Measurements from ENCODE around the gene TENT4B. TPM values are rescaled to one million over a fixed set of nuclear protein-coding genes. Genes with fewer than 3 reads are reported as not detected.

Gene TENT4B
- total and polyA plus RNA-seq, 8 donors = 14.8 to 19.0 (median 15.9) TPM

- ATAC-seq (no peak), DNase-seq (no peak)
- Histone ChIP-seq H3K27me3 (no peaks in the 10 kb centered on the region), H3K36me3 (no peaks in the 10 kb centered on the region), H3K4me3 (no peak overlapping the region), H3K27ac (no peak overlapping the region), H3K4me1 (no peaks in the 10 kb centered on the region), H3K9me3 (no peaks in the 10 kb centered on the region)
- intact Hi-C loops (cut with DNase I) = no loop called here
- no peak for TF ChIP-seq CTCF (IDR thresholded peaks at IDR 0.05)
Observed at GRCh38 chr16:50146479-50147435, 6.3 kb upstream of the TENT4B start.

- intact Hi-C loops (cut with DNase I) = loop anchor here in 1 of 2 donors (5.0 kb wide), 1 partner anchor 56 kb away; no protein-coding TSS in a partner anchor
- no peak for DNase-seq
- ATAC-seq = no peak
- Histone ChIP-seq H3K27me3 (no peaks in the 10 kb centered on the region), H3K9me3 (no peaks in the 10 kb centered on the region), H3K36me3 (no peaks in the 10 kb centered on the region), H3K27ac (no peak overlapping the region), H3K4me3 (no peak overlapping the region), H3K4me1 (peaks cover 15 to 26% of the 10 kb centered on the region in 2 donors)
- TF ChIP-seq CTCF (IDR thresholded peaks at IDR 0.05) = no peak
Observed at GRCh38 chr16:50151322-50151721, 1.8 kb upstream of the TENT4B start.

- no peak for TF ChIP-seq CTCF (IDR thresholded peaks at IDR 0.05)
- intact Hi-C loops (cut with DNase I) = loop anchor here in 1 of 2 donors (5.0 kb wide), 1 partner anchor 56 kb away; no protein-coding TSS in a partner anchor
- H3K4me3 ChIP-seq = peak overlapping the region; percentile 76 to 90
- DNase-seq = no peak
- H3K36me3 ChIP-seq = no peaks in the 10 kb centered on the region
- H3K27ac ChIP-seq = peak overlapping the region in 1 of 2 donors; percentile 97
- no peaks in the 10 kb centered on the region for H3K27me3 ChIP-seq
- no peak for ATAC-seq
- H3K9me3 ChIP-seq = no peaks in the 10 kb centered on the region
- H3K4me1 ChIP-seq = peaks cover 16 to 31% of the 10 kb centered on the region in 2 donors
Observed at GRCh38 chr16:50151756-50152155, 1.4 kb upstream of the TENT4B start.

GRCh38 chr16:50152351-50152806 is 727 bp upstream of the TENT4B start:
- DNase-seq = peak in 2 of 4 donors; percentile 30 to 53
- Histone ChIP-seq H3K9me3 (no peaks in the 10 kb centered on the region), H3K27me3 (no peaks in the 10 kb centered on the region), H3K36me3 (no peaks in the 10 kb centered on the region), H3K4me1 (peaks cover 18 to 37% of the 10 kb centered on the region in 2 donors), H3K4me3 (peak overlapping the region; percentile 76 to 90), H3K27ac (peak overlapping the region; percentile 94 to 97)
- no peak for TF ChIP-seq CTCF (IDR thresholded peaks at IDR 0.05)
- ATAC-seq = peak; percentile 43
- intact Hi-C loops (cut with DNase I) = loop anchor here in 1 of 2 donors (5.0 kb wide), 1 partner anchor 55 kb away; no protein-coding TSS in a partner anchor

All from left lung (tissue), 10 donors.